B cell (primary cell): ENCODE data around the gene GLRX2. TPM values are rescaled to one million over a fixed set of nuclear protein-coding genes. Genes with fewer than 3 reads are reported as not detected.

Source experiments
- ATAC-seq: fragments of 200-7000 bp; cut with Tn5 transposase; one replicate; pipeline ENCODE4 v1.10.0; 2021; ENCODE audit warnings: low read depth, mild to moderate bottlenecking, moderate number of reproducible peaks, moderate library complexity
- CTCF ChIA-PET: fragments of 350-600 bp; sonication (Branson Sonifier 250); formaldehyde crosslinking; loops from one replicate; lab custom pipeline; 2021; ENCODE audit warnings: antibody characterized with exemption, inconsistent platforms; lab: Charles Lee
- POLR2A ChIA-PET: fragments of 350-600 bp; sonication (Branson Sonifier 250); formaldehyde crosslinking; loops from one replicate; lab custom pipeline; 2021; ENCODE audit warnings: antibody characterized with exemption; lab: Charles Lee
- DNase-seq: peaks from one replicate; pipeline ENCODE4 v3.0.0; 2013
- H2AFZ ChIP-seq: 2 replicates; pipeline ENCODE4 v1.6.1; 2012; ENCODE audit warnings: mild to moderate bottlenecking, low read depth, low read length; ENCODE audit not compliant: insufficient read depth, poor library complexity, severe bottlenecking
- H3K27ac ChIP-seq, 2 donors: 1 replicate in 1 of 2; 2 replicates in 1 of 2; pipeline ENCODE4 v1.5.1; 2012 to 2013; ENCODE audit warnings: low read length in 2 of 2, mild to moderate bottlenecking in 2 of 2, moderate library complexity in 1 of 2
- H3K27me3 ChIP-seq, 4 experiments: fragments of 200-600 bp in 1 of 4; sonication (generic) in 1 of 4; replicated peaks in 1 of 4; 1 replicate in 2 of 4; 2 replicates in 2 of 4; pipeline versions ENCODE4 v1.6.1 to v1.7.0; 2013 to 2016; ENCODE audit warnings: low read length in 3 of 4, mild to moderate bottlenecking in 2 of 4, mixed read lengths in 1 of 4, moderate library complexity in 1 of 4; ENCODE audit not compliant: insufficient read depth in 4 of 4, control insufficient read depth in 3 of 4; ENCODE audit errors: control extremely low read depth in 1 of 4
- H3K36me3 ChIP-seq, 2 experiments: replicated peaks in 1 of 2; 1 replicate in 1 of 2; 2 replicates in 1 of 2; pipeline versions ENCODE4 v1.6.1 to v1.7.1; 2013; ENCODE audit warnings: low read length in 1 of 2; ENCODE audit not compliant: insufficient read depth in 2 of 2, control insufficient read depth in 1 of 2; ENCODE audit errors: control extremely low read depth in 1 of 2, extremely low read depth in 1 of 2
- H3K4me1 ChIP-seq, 2 donors: fragments of 200-600 bp in 1 of 2; sonication (generic) in 1 of 2; 1 replicate in 1 of 2; 2 replicates in 1 of 2; pipeline versions ENCODE4 v1.5.1 to v1.6.1; 2013 to 2017; ENCODE audit warnings: low read length in 2 of 2; ENCODE audit not compliant: control insufficient read depth in 2 of 2, insufficient read depth in 2 of 2
- H3K4me2 ChIP-seq: replicated peaks from 2 replicates; pipeline ENCODE3; 2012; ENCODE audit warnings: mild to moderate bottlenecking, low read depth, low read length; ENCODE audit not compliant: poor library complexity, severe bottlenecking
- H3K4me3 ChIP-seq, 5 experiments: fragments of 200-600 bp in 1 of 5; sonication (generic) in 1 of 5; 1 replicate in 3 of 5; 2 replicates in 2 of 5; pipeline versions ENCODE4 v1.5.1 to v1.7.0; 2011 to 2016; ENCODE audit warnings: low read length in 4 of 5, mild to moderate bottlenecking in 4 of 5, low read depth in 2 of 5, control low read depth in 1 of 5, moderate library complexity in 1 of 5; ENCODE audit not compliant: insufficient read depth in 1 of 5; ENCODE audit errors: control extremely low read depth in 1 of 5, extremely low read depth in 1 of 5
- H3K79me2 ChIP-seq: fragments of 200-600 bp; sonication (generic); one replicate; pipeline ENCODE4 v1.6.0; 2016; ENCODE audit warnings: low read length; ENCODE audit not compliant: control insufficient read depth, insufficient read depth
- H3K9ac ChIP-seq: fragments of 200-600 bp; sonication (generic); 2 replicates; pipeline ENCODE4 v1.6.1; 2017; ENCODE audit warnings: mild to moderate bottlenecking, low read length, moderate library complexity
- H3K9me3 ChIP-seq, 3 donors: one replicate each; pipeline versions ENCODE4 v1.6.1 to v1.7.1; 2013; ENCODE audit warnings: low read length in 2 of 3; ENCODE audit not compliant: control insufficient read depth in 2 of 3, insufficient read depth in 1 of 3; ENCODE audit errors: control extremely low read depth in 1 of 3
- H4K20me1 ChIP-seq: 2 replicates; pipeline ENCODE4 v1.6.0; 2012; ENCODE audit warnings: mild to moderate bottlenecking, low read length; ENCODE audit not compliant: insufficient read depth, control insufficient read depth, poor library complexity, severe bottlenecking
- H3K27ac Mint-ChIP-seq: one replicate; pipeline ENCODE4 v1.8.0; 2021; ENCODE audit warnings: mixed read lengths
- H3K27me3 Mint-ChIP-seq: one replicate; pipeline ENCODE4 v1.8.0; 2021; ENCODE audit warnings: mixed read lengths
- H3K4me1 Mint-ChIP-seq: one replicate; pipeline ENCODE4 v1.8.0; 2021; ENCODE audit warnings: mixed read lengths
- H3K4me3 Mint-ChIP-seq: one replicate; pipeline ENCODE4 v1.8.0; 2021; ENCODE audit warnings: mixed read lengths
- H3K9me3 Mint-ChIP-seq: one replicate; pipeline ENCODE4 v1.8.0; 2022; ENCODE audit warnings: mixed read lengths; ENCODE audit not compliant: insufficient read depth
- CTCF ChIP-seq: fragments of 200-600 bp; IDR thresholded peaks from one replicate; pipeline ENCODE4 v1.8.0; 2022; ENCODE audit warnings: antibody characterized with exemption, mild to moderate bottlenecking
- EZH2 ChIP-seq: IDR thresholded peaks from 2 replicates; pipeline ENCODE4 v1.6.1; 2012; ENCODE audit warnings: borderline replicate concordance, low read depth, mild to moderate bottlenecking, moderate library complexity, low read length; ENCODE audit not compliant: insufficient read depth, poor library complexity, severe bottlenecking
- WGBS: methylation state at CpG from one replicate; pipeline ENCODE4 v1.1.5; 2013; ENCODE audit warnings: missing lambda C conversion rate; ENCODE audit not compliant: insufficient coverage; 5-methylcytosine and 5-hydroxymethylcytosine counted together
- intact Hi-C: fragments of 100-400 bp; cut with micrococcal nuclease; formaldehyde crosslinking; loops from one replicate; pipeline ENCODE4 v1.10.0; 2022
- polyA plus RNA-seq: library from polyadenylated mRNA; depleted of rRNA; stranded (reverse); fragments of >200 nt; gene quantifications from 2 replicates; pipeline ENCODE4 v1.2.3, GENCODE V29; 2012
- total RNA-seq, 2 donors: library from RNA; stranded (reverse); fragments of 120-200 nt in 1 of 2; gene quantifications; 1 replicate in 1 of 2; 2 replicates in 1 of 2; pipeline versions ENCODE4 v1.2.3 to v1.2.4, GENCODE V29; 2013 to 2022

Gene GLRX2
- total and polyA plus RNA-seq, 2 donors (not counting 1 experiment from before 2014, with no cell fraction given) = 2.7 to 12.9 TPM

GRCh38 chr1:193102662-193103061, 2.6 kb downstream of the GLRX2 start:
- H3K4me1 ChIP-seq = peaks cover 8 to 13% of the 10 kb centered on the region in 2 donors
- H3K4me2 ChIP-seq = no peak overlapping the region
- WGBS = no CpG with 5 or more reads among the region's 5 CpGs
- CTCF ChIA-PET = interaction anchor here (0.6 to 1.2 kb wide), 4 partner anchors 10 to 298 kb away, joined by 3 read pairs; partner anchors contain the start of genes RO60 and UCHL5
- Mint-ChIP-seq H3K27ac (no peak overlapping the region), H3K9me3 (no peaks in the 10 kb centered on the region), H3K4me1 (peaks cover 22% of the 10 kb centered on the region), H3K4me3 (no peak overlapping the region), H3K27me3 (no peaks in the 10 kb centered on the region)
- H3K79me2 ChIP-seq = peaks cover 23% of the 10 kb centered on the region
- H3K27ac ChIP-seq = no peak overlapping the region
- ATAC-seq (no peak), DNase-seq (no peak)
- H2AFZ ChIP-seq = no peak overlapping the region
- no peak overlapping the region for H3K4me3 ChIP-seq
- intact Hi-C loops = no loop called here
- H4K20me1 ChIP-seq = peaks cover 5% of the 10 kb centered on the region
- no peak overlapping the region for H3K9ac ChIP-seq
- no peak for TF ChIP-seq EZH2
- no peak for TF ChIP-seq CTCF
- POLR2A ChIA-PET = no interaction called here
- H3K27me3 ChIP-seq = no peaks in the 10 kb centered on the region
- peaks cover 0 to 22% of the 10 kb centered on the region in 2 experiments for H3K36me3 ChIP-seq
- no peaks in the 10 kb centered on the region for H3K9me3 ChIP-seq

- no peak overlapping the region for H3K27ac Mint-ChIP-seq
- H2AFZ ChIP-seq = no peak overlapping the region
- no peak overlapping the region for H3K27ac ChIP-seq
- ChIA-PET POLR2A (no interaction called here), CTCF (no interaction called here)
- TF ChIP-seq EZH2 (no peak), CTCF (no peak)
- H3K9me3 Mint-ChIP-seq = no peaks in the 10 kb centered on the region
- H3K27me3 ChIP-seq = no peaks in the 10 kb centered on the region
- no peak overlapping the region for H3K4me2 ChIP-seq
- no peak overlapping the region for H3K9ac ChIP-seq
- no peaks in the 10 kb centered on the region for H3K4me1 ChIP-seq
- DNase-seq = no peak
- H3K4me3 ChIP-seq = no peak overlapping the region
- intact Hi-C loops = no loop called here
- no peaks in the 10 kb centered on the region for H4K20me1 ChIP-seq
- H3K79me2 ChIP-seq = no peaks in the 10 kb centered on the region
- WGBS = 96% methylated on average over 10 of the region's 11 CpGs
- no peaks in the 10 kb centered on the region for H3K9me3 ChIP-seq
- no peak for ATAC-seq
- H3K36me3 ChIP-seq = peaks cover 0 to 35% of the 10 kb centered on the region in 2 experiments
- H3K4me1 Mint-ChIP-seq = no peaks in the 10 kb centered on the region
- H3K27me3 Mint-ChIP-seq = no peaks in the 10 kb centered on the region
- H3K4me3 Mint-ChIP-seq = no peak overlapping the region
Measured at GRCh38 chr1:193094112-193094511, 11.1 kb downstream of the GLRX2 start.
